Muscle layer of colon (tissue), 2 donors: ENCODE measurements around the gene RBM23.
"Not testable (repeated sequence)": the region's sequence is repeated elsewhere in the genome, so short reads cannot be mapped to it uniquely, and the experiment has no call there.

Source experiments
- H3K27ac ChIP-seq: one replicate; pipeline ENCODE4 v1.7.0; 2013; ENCODE audit warnings: low read depth, mild to moderate bottlenecking, low read length, moderate library complexity
- H3K27me3 ChIP-seq, 2 donors: one replicate each; pipeline ENCODE4 v1.7.0; 2013; ENCODE audit warnings: low read length in 2 of 2, mild to moderate bottlenecking in 2 of 2; ENCODE audit not compliant: insufficient read depth in 2 of 2, control insufficient read depth in 1 of 2
- H3K36me3 ChIP-seq: one replicate; pipeline ENCODE4 v1.7.0; 2013; ENCODE audit warnings: mild to moderate bottlenecking, low read length; ENCODE audit not compliant: insufficient read depth
- H3K4me1 ChIP-seq: one replicate; pipeline ENCODE4 v1.7.0; 2013; ENCODE audit warnings: mild to moderate bottlenecking, low read length; ENCODE audit not compliant: insufficient read depth
- H3K4me3 ChIP-seq, 2 donors: one replicate each; pipeline ENCODE4 v1.7.0; 2013; ENCODE audit warnings: low read length in 2 of 2, low read depth in 1 of 2, mild to moderate bottlenecking in 1 of 2, moderate library complexity in 1 of 2
- H3K9ac ChIP-seq: one replicate; pipeline ENCODE4 v1.7.0; 2013; ENCODE audit warnings: low read length
- H3K9me3 ChIP-seq: one replicate; pipeline ENCODE4 v1.7.0; 2013; ENCODE audit warnings: mild to moderate bottlenecking, low read length
- donor health status: abdominal sarcoma.
- donor health status: Adenocarcinoma of cecum.

RBM23 gene

GRCh38 chr14:22852940-22853767 is 65.8 kb downstream of the RBM23 start:
- Histone ChIP-seq H3K27me3 (no peaks in the 10 kb centered on the region), H3K36me3 (no peaks in the 10 kb centered on the region), H3K4me3 (peak overlapping the region; percentile 40 to 60), H3K4me1 (peaks cover 46% of the 10 kb centered on the region), H3K27ac (peak overlapping the region; percentile 66), H3K9me3 (no peaks in the 10 kb centered on the region), H3K9ac (peak overlapping the region; percentile 68)

- H3K27me3 ChIP-seq, result no peaks in the 10 kb centered on the region
- H3K9ac ChIP-seq, result no peak overlapping the region
- H3K4me3 ChIP-seq, result peak overlapping the region in 1 of 2 donors; percentile 60
- H3K27ac ChIP-seq, result peak overlapping the region; percentile 66
- H3K4me1 ChIP-seq, result peaks cover 52% of the 10 kb centered on the region
- H3K36me3 ChIP-seq, result no peaks in the 10 kb centered on the region
- no peaks in the 10 kb centered on the region for H3K9me3 ChIP-seq
Observed at GRCh38 chr14:22852599-22852939, 66.4 kb downstream of the RBM23 start.

- H3K9me3 ChIP-seq, H3K27me3 ChIP-seq, H3K9ac ChIP-seq, H3K36me3 ChIP-seq, H3K4me3 ChIP-seq: not testable (repeated sequence)
- Histone ChIP-seq H3K27ac (peak overlapping the region; percentile 66), H3K4me1 (peaks cover 53% of the 10 kb centered on the region)
Observed at GRCh38 chr14:22852178-22852577, 66.8 kb downstream of the RBM23 start.

- peak overlapping the region; percentile 89 for H3K27ac ChIP-seq
- H3K27me3 ChIP-seq, result no peaks in the 10 kb centered on the region
- peak overlapping the region; percentile 42 for H3K9ac ChIP-seq
- peaks cover 62% of the 10 kb centered on the region for H3K4me1 ChIP-seq
- H3K36me3 ChIP-seq, result peaks cover 8% of the 10 kb centered on the region
- peak overlapping the region in 1 of 2 donors; percentile 45 for H3K4me3 ChIP-seq
- H3K9me3 ChIP-seq, result no peaks in the 10 kb centered on the region
Observed at GRCh38 chr14:22850944-22851764, 67.8 kb downstream of the RBM23 start.

- H3K9ac ChIP-seq, result peak overlapping the region; percentile 50
- peak overlapping the region; percentile 80 for H3K27ac ChIP-seq
- peaks cover 26% of the 10 kb centered on the region for H3K36me3 ChIP-seq
- H3K27me3 ChIP-seq, result no peaks in the 10 kb centered on the region
- peak overlapping the region in 1 of 2 donors; percentile 33 for H3K4me3 ChIP-seq
- no peaks in the 10 kb centered on the region for H3K9me3 ChIP-seq
- H3K4me1 ChIP-seq, result peaks cover 76% of the 10 kb centered on the region
Observed at GRCh38 chr14:22849212-22849819, 69.6 kb downstream of the RBM23 start.

- Histone ChIP-seq H3K9ac (peak overlapping the region; percentile 75), H3K27me3 (no peaks in the 10 kb centered on the region), H3K27ac (peak overlapping the region; percentile 80), H3K9me3 (no peaks in the 10 kb centered on the region), H3K4me3 (peak overlapping the region; percentile 10 to 53), H3K4me1 (peaks cover 78% of the 10 kb centered on the region), H3K36me3 (peaks cover 31% of the 10 kb centered on the region)
Observed at GRCh38 chr14:22848351-22849164, 70.4 kb downstream of the RBM23 start.

- peak overlapping the region; percentile 80 for H3K27ac ChIP-seq
- peaks cover 79% of the 10 kb centered on the region for H3K4me1 ChIP-seq
- peak overlapping the region; percentile 10 to 53 for H3K4me3 ChIP-seq
- H3K9ac ChIP-seq, result peak overlapping the region; percentile 75
- peaks cover 38% of the 10 kb centered on the region for H3K36me3 ChIP-seq
- H3K9me3 ChIP-seq, result no peaks in the 10 kb centered on the region
- no peaks in the 10 kb centered on the region for H3K27me3 ChIP-seq
Observed at GRCh38 chr14:22847661-22848341, 71.1 kb downstream of the RBM23 start.

GRCh38 chr14:22846811-22847307 is 72.1 kb downstream of the RBM23 start:
- Histone ChIP-seq H3K27me3 (no peaks in the 10 kb centered on the region), H3K4me1 (peaks cover 84% of the 10 kb centered on the region), H3K4me3 (no peak overlapping the region), H3K9ac (peak overlapping the region; percentile 47), H3K9me3 (no peaks in the 10 kb centered on the region), H3K36me3 (peaks cover 48% of the 10 kb centered on the region), H3K27ac (peak overlapping the region; percentile 35)

- H3K9ac ChIP-seq, result peak overlapping the region; percentile 47
- peak overlapping the region; percentile 1 for H3K27ac ChIP-seq
- H3K36me3 ChIP-seq, result peaks cover 56% of the 10 kb centered on the region
- peaks cover 84% of the 10 kb centered on the region for H3K4me1 ChIP-seq
- no peaks in the 10 kb centered on the region for H3K9me3 ChIP-seq
- H3K4me3 ChIP-seq, result no peak overlapping the region
- no peaks in the 10 kb centered on the region for H3K27me3 ChIP-seq
Observed at GRCh38 chr14:22845821-22846625, 72.9 kb downstream of the RBM23 start.

GRCh38 chr14:22845103-22845394 is 73.9 kb downstream of the RBM23 start:
- H3K36me3 ChIP-seq, result peaks cover 59% of the 10 kb centered on the region
- H3K4me3 ChIP-seq, result no peak overlapping the region
- peaks cover 77% of the 10 kb centered on the region for H3K4me1 ChIP-seq
- no peak overlapping the region for H3K9ac ChIP-seq
- no peaks in the 10 kb centered on the region for H3K9me3 ChIP-seq
- H3K27ac ChIP-seq, result no peak overlapping the region
- no peaks in the 10 kb centered on the region for H3K27me3 ChIP-seq
